Mononuclear cell (primary cell): ENCODE data around the gene FBH1. TPM values are rescaled to one million over a fixed set of nuclear protein-coding genes. Genes with fewer than 3 reads are reported as not detected.
"Not testable (repeated sequence)": the region's sequence is repeated elsewhere in the genome, so short reads cannot be mapped to it uniquely, and the experiment has no call there.

Experiments
- H3K27me3 ChIP-seq: 2 replicates; pipeline ENCODE4 v1.6.0; 2011; ENCODE audit warnings: low read length, control low read depth; ENCODE audit not compliant: insufficient read depth
- H3K4me1 ChIP-seq: 2 replicates; pipeline ENCODE4 v1.5.1; 2011; ENCODE audit warnings: mild to moderate bottlenecking, low read length, control low read depth; ENCODE audit not compliant: insufficient read depth
- H3K4me3 ChIP-seq: 2 replicates; pipeline ENCODE4 v1.5.1; 2011; ENCODE audit warnings: mild to moderate bottlenecking, low read length, moderate library complexity
- H3K9me3 ChIP-seq: 2 replicates; pipeline ENCODE4 v1.5.1; 2011; ENCODE audit warnings: low read depth, mild to moderate bottlenecking, control low read depth, low read length
- total RNA-seq: library from RNA; depleted of rRNA; stranded (reverse); fragments of >200 nt; gene quantifications from one replicate; pipeline ENCODE4 v1.2.3, GENCODE V29; 2012

FBH1 gene
- total RNA-seq, 1 donor, result 36.5 TPM

- Histone ChIP-seq H3K4me1 (peaks cover 57% of the 10 kb centered on the region), H3K4me3 (no peak overlapping the region), H3K9me3 (no peaks in the 10 kb centered on the region), H3K27me3 (no peaks in the 10 kb centered on the region)
Observed at GRCh38 chr10:5948208-5948585, 58.2 kb downstream of the FBH1 start.

GRCh38 chr10:5949009-5949759 is 59.1 kb downstream of the FBH1 start:
- no peak overlapping the region for H3K4me3 ChIP-seq
- H3K4me1 ChIP-seq, result peaks cover 47% of the 10 kb centered on the region
- H3K27me3 ChIP-seq, result no peaks in the 10 kb centered on the region
- H3K9me3 ChIP-seq, result no peaks in the 10 kb centered on the region

GRCh38 chr10:5951167-5951711 is 61.2 kb downstream of the FBH1 start:
- no peaks in the 10 kb centered on the region for H3K9me3 ChIP-seq
- no peaks in the 10 kb centered on the region for H3K27me3 ChIP-seq

GRCh38 chr10:5951721-5952407 is 61.8 kb downstream of the FBH1 start:
- peaks cover 20% of the 10 kb centered on the region for H3K4me1 ChIP-seq
- no peaks in the 10 kb centered on the region for H3K9me3 ChIP-seq
- H3K4me3 ChIP-seq, result no peak overlapping the region
- no peaks in the 10 kb centered on the region for H3K27me3 ChIP-seq

More at GRCh38 chr10:5951167-5951711, 61.2 kb downstream of the FBH1 start:
- peaks cover 26% of the 10 kb centered on the region for H3K4me1 ChIP-seq
- H3K4me3 ChIP-seq, result no peak overlapping the region

- Histone ChIP-seq H3K4me1 (peaks cover 17% of the 10 kb centered on the region), H3K27me3 (no peaks in the 10 kb centered on the region), H3K9me3 (no peaks in the 10 kb centered on the region)
Observed at GRCh38 chr10:5952731-5953385, 62.8 kb downstream of the FBH1 start.

GRCh38 chr10:5953676-5954075 is 63.6 kb downstream of the FBH1 start:
- Histone ChIP-seq H3K4me3 (no peak overlapping the region), H3K27me3 (no peaks in the 10 kb centered on the region), H3K4me1 (peaks cover 17% of the 10 kb centered on the region), H3K9me3 (no peaks in the 10 kb centered on the region)

More at GRCh38 chr10:5952731-5953385, 62.8 kb downstream of the FBH1 start:
- H3K4me3 ChIP-seq, result no peak overlapping the region

GRCh38 chr10:5956146-5956936 is 66.3 kb downstream of the FBH1 start:
- Histone ChIP-seq H3K27me3 (no peaks in the 10 kb centered on the region), H3K4me3 (no peak overlapping the region), H3K9me3 (no peaks in the 10 kb centered on the region), H3K4me1 (peaks cover 3% of the 10 kb centered on the region)

- H3K4me3 ChIP-seq, result no peak overlapping the region
- no peaks in the 10 kb centered on the region for H3K4me1 ChIP-seq
- H3K27me3 ChIP-seq, result no peaks in the 10 kb centered on the region
- no peaks in the 10 kb centered on the region for H3K9me3 ChIP-seq
Observed at GRCh38 chr10:5958077-5958476, 68.0 kb downstream of the FBH1 start.

- Histone ChIP-seq H3K27me3 (no peaks in the 10 kb centered on the region), H3K4me3 (no peak overlapping the region), H3K9me3 (no peaks in the 10 kb centered on the region), H3K4me1 (no peaks in the 10 kb centered on the region)
Observed at GRCh38 chr10:5958675-5959074, 68.6 kb downstream of the FBH1 start.

GRCh38 chr10:5959142-5959541 is 69.1 kb downstream of the FBH1 start:
- Histone ChIP-seq H3K4me1 (no peaks in the 10 kb centered on the region), H3K27me3 (no peaks in the 10 kb centered on the region), H3K4me3 (no peak overlapping the region)

GRCh38 chr10:5959581-5960069 is 69.6 kb downstream of the FBH1 start:
- Histone ChIP-seq H3K4me1 (no peaks in the 10 kb centered on the region), H3K4me3 (no peak overlapping the region), H3K9me3 (no peaks in the 10 kb centered on the region), H3K27me3 (no peaks in the 10 kb centered on the region)

More at GRCh38 chr10:5959142-5959541, 69.1 kb downstream of the FBH1 start:
- no peaks in the 10 kb centered on the region for H3K9me3 ChIP-seq

GRCh38 chr10:5960070-5960972 is 70.3 kb downstream of the FBH1 start:
- no peaks in the 10 kb centered on the region for H3K4me1 ChIP-seq

GRCh38 chr10:5960973-5961275 is 70.9 kb downstream of the FBH1 start:
- not testable (repeated sequence) for H3K4me1 ChIP-seq, H3K9me3 ChIP-seq, H3K4me3 ChIP-seq, H3K27me3 ChIP-seq

More at GRCh38 chr10:5960070-5960972, 70.3 kb downstream of the FBH1 start:
- H3K27me3 ChIP-seq, result no peaks in the 10 kb centered on the region
- H3K4me3 ChIP-seq, result no peak overlapping the region
- no peaks in the 10 kb centered on the region for H3K9me3 ChIP-seq
